ENCODE measurements around the gene PPP2R5C. TPM values are rescaled to one million over a fixed set of nuclear protein-coding genes. Genes with fewer than 3 reads are reported as not detected.
"Not testable (repeated sequence)": the region's sequence is repeated elsewhere in the genome, so short reads cannot be mapped to it uniquely, and the experiment has no call there.

PPP2R5C gene
- total RNA-seq, 1 donor from 2014 or later = 166 TPM

DNA sequence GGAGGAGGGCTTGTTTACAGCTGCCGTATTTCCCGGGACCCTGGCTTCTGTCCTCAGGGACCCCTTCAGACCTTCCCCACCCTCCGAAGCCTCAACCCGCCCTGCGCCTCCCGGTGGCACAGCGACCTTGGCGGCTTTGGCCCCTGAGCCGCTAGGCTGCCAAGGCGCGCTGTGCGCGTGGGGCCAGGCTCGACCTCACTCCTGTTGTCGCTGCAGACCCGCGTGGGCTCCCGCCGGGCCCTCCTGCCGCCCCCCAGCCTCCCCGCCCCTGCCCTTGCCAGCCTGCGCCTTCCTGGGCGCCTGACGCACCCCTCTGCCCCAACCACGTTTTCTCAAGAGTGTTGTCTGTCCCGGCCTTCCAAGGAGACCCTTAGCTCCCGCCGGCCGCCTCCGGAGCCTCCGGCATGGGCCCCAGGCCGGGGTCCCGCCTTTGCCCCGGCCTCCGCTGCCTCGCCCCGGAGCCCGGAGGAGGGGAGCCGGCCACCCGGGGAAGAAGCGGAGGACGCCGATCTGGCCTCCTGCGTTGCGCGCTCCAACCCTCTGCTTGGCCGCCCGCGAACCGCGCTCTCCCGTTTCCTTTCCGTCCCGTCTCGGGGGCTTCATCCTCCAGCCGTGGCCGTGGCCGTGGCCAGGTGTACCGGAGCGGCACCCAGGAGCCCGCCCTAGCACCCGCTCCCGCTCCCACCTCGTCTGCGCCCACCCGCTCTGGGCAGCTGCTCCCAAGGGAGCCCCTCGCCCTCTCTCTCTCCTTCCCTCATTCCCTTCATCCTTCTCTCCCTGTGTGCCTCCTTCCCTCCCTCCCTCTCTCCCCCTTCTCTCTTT lies 19.9 kb downstream of the PPP2R5C start:
- no peak for DNase-seq

DNA sequence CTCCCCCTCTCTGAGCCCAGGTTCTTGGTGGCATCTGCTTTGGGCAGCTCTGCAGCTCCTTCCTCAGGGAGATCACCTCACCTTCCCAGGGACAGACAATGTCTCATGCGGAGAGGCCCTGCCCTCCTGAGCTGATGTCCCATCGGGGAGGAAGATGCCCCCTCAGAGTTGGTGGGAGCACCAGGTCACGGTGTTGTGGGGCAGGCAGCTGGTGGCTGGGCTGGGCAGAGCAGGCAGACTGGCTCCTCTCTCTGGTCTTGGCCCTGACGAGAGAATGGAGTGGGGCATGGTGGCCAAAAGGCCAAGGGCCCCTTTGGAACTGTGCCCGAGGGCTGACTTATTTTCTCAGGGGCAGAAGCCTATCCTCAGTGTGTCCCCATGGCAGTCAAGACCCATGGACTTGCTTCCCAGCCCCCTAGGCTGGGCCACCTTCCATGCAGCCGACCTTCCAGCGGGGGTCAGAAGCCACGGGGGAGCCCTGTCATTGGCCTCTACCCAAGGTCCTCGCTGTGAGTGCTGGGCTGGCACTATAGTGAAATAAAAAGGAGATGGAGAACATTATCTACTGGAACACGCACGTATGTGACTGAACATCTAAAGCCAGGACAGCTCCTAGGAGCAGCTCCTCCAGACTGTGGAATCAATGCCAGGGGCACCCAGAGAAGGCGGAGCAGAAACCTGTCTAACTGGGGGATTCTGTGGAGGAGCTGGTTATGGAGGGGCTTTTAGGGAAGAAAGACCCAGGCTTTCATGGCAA lies 21.9 kb downstream of the PPP2R5C start:
- no peak for DNase-seq

DNA sequence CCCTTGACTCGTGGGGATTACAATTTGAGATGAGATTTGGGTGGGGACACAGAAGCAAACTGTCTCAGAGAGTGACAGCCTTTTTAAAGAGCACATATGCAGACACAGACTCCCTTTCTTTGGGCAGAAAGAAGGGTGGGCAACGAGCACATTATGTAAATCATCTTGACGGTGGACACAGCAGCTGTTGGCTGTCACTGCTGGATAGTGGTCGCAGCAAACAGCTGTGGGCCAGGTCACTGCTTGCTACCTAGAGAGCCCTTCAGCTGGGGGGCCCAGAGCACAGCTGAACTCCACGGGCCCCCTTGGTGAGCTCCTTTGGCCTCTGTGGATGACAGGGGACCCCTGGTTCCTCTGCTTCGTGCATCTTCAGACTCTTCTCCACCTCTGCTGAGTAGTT lies 23.1 kb downstream of the PPP2R5C start:
- DNase-seq = no peak

DNA sequence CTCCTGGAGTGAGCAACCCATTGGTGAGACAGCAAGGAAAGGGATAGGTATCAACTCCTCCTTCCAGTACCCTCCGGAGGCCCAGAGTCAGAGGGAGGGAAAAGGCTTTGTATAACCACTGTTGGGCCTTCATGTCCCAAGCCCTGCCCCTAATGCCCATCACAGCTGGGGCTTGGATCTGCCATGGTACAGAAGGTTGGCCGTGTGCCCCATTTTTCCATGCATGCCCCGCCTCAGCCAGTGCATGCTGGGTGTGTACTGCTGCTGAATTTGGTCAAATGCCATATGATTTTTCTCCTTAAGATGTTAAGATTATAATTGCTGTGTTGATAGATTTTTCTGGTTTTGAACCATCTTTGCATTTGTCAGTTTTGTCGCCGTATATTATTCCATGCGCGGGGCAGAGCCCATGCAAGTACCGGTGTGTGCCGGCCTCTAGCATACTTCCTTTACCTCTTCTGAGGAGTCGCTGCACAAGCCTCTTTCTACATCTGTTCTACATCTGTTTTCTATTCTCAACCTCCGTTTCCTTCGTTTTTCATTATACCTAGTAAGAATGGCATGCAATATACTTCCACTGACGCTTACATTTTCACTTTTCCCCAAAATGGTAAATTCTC lies 26.6 kb downstream of the PPP2R5C start:
- DNase-seq = no peak

DNA sequence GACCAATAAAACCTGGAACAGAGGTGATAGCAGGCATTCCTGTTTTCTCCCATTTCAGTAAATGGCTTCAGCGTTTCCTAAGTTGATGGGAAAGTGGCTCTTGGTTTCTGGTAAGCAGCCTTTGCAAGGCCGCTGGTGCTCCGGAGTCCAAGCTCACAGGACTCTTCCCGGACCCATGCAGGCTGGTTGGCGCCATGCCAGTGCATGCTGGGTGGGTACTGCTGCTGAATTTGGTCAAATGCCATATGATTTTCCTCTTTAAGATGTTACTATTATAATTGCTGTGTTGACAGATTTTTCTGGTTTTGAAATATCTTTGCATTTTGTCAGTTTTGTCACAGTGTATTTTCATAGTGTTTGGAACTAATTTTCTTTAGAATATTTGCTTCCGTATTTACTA lies 27.7 kb downstream of the PPP2R5C start:
- no peak for DNase-seq

DNA sequence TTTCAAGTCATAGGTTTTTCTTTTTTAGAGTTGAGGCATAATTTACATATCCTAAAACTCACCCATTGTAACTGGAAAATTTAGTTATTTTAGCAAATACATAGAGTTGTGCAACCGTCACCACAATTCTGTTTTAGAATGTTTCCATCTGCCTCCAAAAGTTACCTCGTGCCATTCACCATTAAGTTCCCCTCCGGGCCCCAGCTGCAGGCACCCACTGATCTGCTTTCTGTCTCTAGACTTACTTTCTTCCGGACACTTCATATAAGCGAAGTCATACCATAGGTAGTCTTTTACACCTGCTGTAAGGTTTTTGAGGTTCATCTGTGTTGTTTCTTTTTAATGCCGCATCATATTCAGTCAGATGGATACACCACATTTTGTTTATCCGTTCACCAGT lies 28.7 kb downstream of the PPP2R5C start:
- no peak for DNase-seq

DNA sequence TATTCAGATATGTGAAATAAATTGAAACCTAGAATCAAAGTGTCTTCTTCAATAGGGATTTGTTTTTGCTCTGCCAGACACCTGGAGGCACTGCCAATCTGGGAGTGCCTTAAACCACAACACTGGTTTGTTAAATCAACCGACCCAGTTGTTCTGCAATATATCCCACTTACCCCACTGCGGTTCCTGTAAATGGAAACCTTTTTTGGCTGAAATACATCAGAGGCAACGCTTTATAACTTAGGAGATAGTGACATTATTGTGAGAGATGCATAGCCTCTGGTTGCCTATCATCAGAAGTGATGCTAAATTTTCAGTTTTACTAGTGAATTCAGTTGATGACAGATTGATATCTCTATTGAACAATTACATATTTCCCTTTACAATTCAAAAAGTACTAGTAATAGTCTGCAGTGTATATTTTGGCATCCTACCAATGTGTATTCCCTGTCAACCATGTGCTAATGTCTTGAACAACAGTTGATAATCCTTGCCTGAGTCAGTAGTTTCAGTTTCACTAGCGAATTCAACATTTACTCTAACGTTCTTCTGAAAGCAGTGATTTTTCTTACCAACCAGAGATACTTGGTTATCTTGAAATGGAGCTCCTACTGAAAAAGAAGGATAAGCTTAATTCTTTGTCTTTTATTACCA lies 30.5 kb downstream of the PPP2R5C start:
- DNase-seq = no peak

DNA sequence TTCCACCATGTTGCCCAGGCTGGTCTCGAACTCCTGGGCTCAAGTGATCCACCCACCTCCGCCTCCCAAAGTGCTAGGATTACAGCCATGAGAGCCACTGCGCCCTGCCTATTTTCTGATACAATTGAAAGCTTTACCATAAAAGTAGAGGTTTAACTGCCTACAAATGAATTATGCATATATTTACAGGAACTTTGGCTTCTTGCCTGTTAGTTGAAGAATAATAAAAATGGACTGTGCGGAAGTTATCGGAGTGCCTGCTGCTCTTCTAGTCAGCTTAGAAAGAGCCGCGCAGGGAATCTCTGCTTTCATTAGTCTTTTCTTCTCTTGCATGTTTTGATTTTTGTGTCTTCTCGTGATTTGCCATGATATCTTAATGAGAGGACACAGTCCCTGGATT lies 34.5 kb downstream of the PPP2R5C start:
- no peak for DNase-seq

DNA sequence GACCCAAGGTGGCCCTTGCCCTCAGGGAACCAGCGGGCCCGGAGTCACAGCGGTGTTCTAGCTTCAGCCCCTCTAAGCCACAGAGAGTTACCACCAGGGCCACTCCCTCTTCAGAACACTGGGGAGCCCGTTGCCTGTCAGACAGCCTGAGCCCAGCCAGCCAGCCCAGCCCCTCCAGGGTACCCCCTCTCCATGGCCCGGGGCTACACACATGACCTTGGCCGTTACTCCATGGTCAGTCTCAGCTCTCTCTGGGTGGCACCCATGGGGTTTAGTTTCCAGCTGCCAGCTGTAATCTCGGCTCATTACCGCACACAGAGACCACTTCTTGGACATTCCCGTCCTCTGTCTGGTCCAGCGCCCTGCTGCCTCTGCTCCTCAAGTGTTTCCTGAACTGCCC lies 35.0 kb downstream of the PPP2R5C start:
- no peak for DNase-seq

DNA sequence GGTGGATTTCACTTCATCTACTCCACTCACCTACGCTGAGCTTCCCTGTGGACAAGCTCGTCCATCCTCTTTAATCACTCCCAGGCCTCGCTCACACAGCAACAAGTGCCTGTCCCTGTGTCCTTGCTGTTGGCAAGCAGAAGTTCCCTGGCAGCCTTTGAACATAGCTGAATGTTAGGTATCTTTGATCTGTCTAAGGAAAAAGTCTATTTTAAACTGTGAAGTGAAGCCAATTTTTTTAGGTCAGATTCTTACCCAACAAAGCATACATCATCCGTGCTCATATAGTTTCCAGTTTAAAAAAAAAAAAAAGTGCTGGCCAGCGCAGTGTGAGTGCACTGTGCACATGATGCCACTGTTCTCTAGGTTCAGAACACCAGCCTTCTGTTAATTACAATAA lies 36.3 kb downstream of the PPP2R5C start:
- no peak for DNase-seq

DNA sequence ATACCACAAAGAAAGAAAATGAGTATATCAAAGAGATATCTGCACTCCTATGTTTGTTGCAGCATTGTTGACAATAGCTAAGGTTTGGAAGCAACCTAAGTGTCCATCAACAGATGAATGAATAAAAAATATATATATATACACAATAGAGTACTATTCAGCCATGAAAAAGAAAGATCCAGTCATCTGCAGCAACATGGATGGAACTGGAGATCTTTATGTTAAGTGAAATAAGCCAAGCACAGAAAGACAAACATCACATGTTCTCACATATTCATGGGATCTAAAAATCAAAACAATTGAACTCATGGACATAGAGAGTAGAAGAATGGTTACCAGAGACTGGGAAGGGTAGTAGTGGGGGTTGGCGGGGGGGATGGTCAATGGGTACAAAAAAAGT lies 42.9 kb downstream of the PPP2R5C start:
- DNase-seq = not testable (repeated sequence)

DNA sequence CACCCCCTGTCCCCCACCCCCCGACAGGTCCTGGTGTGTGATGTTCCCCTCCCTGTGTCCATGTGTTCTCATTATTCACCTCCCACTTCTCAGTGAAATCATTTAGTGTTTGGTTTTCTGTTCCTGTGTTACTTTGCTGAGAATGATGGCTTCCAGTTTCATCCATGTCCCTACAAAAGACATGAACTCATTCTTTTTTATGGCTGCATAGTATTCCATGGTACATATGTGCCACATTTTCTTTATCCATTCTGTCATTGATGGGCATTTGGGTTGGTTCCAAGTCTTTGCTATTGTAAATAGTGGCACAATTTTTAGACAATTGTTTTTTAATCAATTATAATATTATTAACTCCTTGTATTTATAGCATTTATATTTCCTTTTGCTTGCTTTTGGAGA lies 44.7 kb downstream of the PPP2R5C start:
- not testable (repeated sequence) for DNase-seq

DNA sequence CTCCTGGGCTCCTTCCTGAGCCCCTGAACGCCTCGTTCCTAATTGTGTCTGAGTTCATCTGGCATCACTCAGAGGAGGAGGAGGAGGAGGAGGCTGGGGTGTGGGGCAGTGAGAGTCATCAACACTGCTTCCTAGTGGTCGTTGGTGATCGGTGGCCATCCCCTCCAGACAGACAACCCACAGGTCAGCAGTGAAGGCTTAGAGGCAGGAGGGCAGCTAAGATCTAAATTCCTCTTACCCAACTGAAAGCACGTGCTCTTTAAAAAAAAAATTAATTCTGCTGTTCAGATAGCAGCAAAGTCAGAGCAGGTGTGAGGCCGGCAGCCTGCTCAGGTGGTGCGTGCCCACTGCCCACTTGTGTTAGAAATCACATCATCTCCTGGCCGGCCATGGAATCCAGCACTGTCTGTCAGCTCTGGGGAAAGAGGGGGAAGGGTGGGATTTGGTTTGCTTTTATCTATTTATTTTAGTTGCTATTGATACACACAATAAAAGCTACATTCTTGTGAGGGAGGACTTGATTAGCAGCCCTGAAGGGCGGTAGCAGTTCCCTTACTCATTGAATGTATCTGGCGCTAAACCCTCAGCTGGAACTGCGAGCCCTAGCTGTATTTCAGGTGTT lies 46.6 kb downstream of the PPP2R5C start:
- no peak for DNase-seq

DNA sequence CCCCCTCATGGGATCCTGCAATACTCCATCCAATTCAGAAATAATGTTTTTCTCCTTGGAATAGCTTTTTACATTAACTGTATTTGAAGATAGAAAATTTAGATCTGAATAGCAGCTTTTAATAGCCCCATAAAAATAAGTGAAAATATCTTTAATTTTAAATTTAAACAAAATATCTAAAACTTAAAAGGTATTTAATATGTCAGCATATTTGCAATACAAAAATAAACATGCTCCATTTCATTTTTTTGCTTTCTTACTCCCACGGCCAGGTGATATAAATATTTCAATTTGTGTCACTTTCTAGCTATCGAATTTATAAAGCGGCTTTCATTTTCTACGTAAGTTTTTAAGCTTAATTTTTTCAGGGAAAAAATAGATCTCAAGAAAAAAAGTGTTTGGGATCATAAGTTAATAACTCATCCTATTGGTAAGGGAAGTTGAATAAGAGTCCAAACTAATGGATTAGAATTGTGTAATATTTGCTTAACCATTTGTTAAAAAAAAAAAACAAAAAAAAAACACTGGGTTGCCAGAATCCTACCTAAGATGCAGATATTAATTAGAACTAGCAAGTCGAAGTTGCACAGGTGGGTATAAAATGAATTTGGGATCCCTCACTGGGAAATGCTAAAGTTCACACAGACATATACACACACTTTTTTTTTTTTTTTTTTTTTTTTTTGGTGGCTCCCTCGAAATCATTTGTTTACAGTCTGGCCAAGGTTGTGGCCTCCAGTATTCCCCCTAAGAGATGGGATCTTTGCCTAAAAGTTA lies 47.6 kb downstream of the PPP2R5C start:
- DNase-seq = no peak

DNA sequence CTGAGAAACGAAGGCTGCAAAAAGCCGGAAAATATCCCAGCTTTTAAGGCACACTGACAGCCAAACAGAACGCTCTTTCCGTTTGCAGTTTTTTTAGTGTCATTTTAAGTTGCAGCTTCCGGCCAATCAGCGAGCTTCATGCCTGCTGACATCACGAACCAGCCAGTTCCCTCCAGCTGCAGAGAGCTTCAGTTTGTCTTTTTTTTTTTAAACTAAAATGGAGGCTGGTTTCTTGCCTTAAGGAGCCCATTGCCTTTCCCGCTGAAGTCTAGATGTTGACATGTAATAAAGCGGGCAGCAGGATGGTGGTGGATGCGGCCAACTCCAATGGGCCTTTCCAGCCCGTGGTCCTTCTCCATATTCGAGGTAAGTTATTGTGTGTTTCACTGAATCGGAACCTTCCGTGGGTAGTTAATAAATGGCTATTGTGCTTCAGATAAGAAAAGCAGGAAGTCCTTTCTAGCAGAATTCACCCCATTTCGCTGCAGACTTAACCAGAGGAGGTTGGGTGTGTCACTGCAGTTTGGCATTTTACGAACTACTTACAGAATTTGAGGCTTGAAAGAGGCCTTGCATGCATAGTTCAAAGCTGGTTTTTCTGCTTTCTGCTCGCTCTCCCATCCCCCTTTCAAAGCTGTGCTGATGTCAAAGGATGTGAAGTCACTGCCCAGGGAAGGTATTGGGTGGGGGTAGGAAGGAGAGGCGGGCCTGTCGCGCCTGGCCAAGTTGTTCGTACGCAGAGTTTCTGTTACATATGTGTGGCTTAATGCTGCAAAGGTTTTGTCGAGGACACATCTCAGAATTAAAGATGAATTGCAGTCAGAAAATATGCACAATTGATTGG lies 48.4 kb downstream of the PPP2R5C start:
- DNase-seq = peak; percentile 78

DNA sequence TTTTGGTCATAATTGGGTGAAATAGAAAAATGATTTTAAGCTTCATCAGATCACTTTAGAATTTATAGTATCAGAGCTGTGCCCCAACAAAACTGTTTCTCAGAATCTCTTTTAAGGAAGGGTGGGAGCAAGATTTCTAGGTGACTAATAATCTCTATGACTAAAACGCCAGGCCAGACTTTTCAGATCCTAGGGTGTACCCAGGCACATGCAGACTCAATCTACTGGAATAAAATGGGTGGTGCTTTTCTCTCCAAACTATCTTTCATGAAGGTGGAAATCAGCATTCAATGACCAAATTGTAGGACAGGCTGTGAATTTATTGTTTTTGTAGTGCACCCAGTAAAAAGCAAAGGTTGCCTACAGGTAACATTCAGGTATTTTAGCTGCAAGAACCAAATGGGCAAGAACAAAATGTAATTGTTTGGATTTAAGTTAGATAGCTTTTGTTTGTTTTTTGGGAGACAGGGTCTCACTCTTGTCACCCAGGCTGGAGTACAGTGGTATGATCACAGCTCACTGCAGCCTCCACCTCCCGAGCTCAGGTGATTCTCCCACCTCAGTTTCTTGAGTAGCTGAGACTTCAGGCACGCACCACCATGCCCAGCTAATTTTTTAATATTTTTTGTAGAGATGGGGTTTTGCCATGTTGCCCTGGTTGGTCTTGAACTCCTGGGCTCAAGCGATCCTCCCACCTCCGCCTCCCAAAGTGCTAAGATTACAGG lies 49.5 kb downstream of the PPP2R5C start:
- DNase-seq = no peak

DNA sequence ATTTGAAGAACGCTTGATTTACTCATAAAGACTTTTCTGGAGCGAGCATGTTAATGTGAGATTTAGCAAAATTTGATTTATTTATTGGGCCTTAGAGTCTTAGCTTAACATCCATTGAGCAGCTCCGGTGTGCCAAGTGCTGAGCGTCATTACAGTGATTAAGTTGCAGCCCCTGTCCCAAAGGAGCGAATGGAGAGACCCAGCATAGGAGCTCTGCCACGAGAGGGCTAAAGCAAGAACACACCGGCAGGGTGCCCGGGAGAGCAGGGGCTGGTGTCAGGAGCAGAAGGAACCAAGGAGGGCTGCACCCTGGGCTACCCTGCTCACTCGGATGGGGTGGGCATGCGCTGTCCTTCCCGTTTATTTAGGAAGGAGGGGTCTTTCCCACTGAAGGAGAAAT lies 50.6 kb downstream of the PPP2R5C start:
- DNase-seq = no peak

DNA sequence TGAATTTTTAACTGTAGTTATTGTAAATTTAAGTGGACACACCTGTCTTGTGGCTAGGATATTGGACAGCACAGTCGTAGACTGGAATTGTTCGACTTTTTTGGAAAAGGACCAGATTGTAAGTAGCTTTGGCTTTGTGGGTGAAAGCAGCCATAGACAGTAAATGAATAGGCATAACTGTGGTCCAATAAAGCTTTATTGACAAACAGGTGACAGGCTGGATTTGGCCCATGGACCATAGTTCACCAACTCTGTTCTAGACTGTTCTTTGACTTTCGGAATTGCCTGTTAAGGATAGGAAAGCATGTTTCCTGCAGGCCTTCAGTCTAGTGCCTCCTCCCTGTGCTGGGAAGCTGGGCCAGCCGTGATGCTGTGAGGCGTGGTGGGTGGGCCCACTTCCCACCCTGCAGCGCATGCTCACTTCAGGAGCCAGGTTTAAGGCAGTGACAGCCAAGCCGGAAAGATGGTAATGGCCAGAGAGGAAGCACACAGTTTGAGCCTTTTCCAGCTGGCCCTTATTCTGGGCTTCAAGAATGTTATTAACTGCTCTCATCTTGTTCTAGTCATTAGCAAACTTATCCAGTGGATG lies 51.8 kb downstream of the PPP2R5C start:
- no peak for DNase-seq

DNA sequence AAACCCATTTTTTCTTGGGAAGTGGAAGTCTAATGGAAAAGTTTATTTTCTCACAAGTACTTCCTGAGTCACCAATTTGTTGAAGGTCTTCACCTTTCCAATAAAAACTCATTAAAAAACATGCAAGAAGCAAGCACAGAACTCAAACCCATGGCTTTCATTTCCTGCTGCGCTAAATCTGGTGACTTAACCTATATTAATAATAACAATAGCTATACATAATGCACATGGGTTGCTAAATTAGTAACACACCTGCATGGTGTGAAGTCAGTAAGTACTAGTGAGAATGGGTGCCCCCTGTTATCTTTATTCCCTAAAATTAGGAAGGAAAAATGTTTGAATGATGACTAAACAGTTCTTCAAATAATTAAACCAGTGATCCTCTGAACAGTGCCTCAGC lies 52.3 kb downstream of the PPP2R5C start:
- no peak for DNase-seq

DNA sequence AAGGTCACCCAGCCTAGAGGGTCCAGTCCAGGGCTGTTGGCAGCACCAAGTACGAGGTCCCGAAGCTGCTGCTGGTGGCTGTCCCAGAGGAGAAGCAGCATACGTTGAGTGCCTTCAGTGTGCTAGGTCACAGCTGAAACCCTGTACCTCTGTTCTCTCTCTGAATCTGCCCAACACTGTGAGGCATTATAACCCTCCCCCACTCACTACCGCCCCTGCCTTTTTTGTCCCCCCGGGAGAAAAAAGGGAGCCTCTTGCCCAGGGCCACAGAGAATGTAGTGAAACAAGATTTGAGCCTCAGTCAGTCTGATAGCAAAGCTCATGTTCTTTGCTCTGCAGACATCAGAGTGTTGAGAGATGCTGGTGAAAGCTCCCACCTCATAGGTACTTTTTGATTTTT lies 53.4 kb downstream of the PPP2R5C start:
- no peak for DNase-seq
